ENCODE measurements around the gene ITGB3BP. TPM values are rescaled to one million over a fixed set of nuclear protein-coding genes. Genes with fewer than 3 reads are reported as not detected.

Gene ITGB3BP
- total RNA-seq, 1 experiment from 2014 or later: 31.9 TPM

DNA sequence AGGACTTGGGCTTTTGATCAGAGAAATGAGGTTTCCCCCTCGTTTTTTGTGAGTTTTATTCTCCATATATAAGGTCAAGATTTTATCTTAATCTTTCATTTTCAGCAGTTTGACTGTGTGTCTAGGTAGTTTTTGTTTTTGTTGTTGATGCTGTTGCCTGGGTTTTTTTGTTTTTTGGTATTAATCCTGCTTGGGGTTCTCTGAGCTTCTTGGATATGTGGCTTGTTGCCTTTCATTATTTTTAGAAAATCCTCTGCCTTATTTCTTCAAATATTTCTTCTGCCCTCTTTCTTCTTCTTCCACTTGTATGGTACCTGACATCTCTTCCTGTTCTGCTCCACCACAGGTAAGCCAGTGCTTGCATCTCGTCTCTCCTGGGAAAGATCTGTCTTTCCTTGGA, 25.3 kb upstream of the ITGB3BP start:
- H3K36me3 ChIP-seq (ENCODE audit: control insufficient read depth, insufficient read depth, low read length): no peaks in the 10 kb centered on the region
- intact Hi-C loops (cut with micrococcal nuclease; ENCODE audit: unreplicated experiment) (no loop called here), in situ Hi-C loops (cut with HindIII; ENCODE audit: low pct_unique_long_range_greater_than_20kb, low sequenced_read_pairs) (no loop called here)
- H3K9me3 ChIP-seq (ENCODE audit: control insufficient read depth, insufficient read depth, low read depth, low read length): no peaks in the 10 kb centered on the region
- BruUV-seq (replicated peaks): no TSS peak
- no peak for ATAC-seq
- no peak for TF ChIP-seq TCF7L2 (IDR thresholded peaks at IDR 0.05; ENCODE audit: low read depth, low read length)
- no peak for TF ChIP-seq SIN3A (IDR thresholded peaks at IDR 0.05; ENCODE audit: borderline replicate concordance, insufficient read depth, low read depth, low read length)
- no peak for TF ChIP-seq CTCF (IDR thresholded peaks at IDR 0.05)
- H3K4me1 ChIP-seq (ENCODE audit: control insufficient read depth, insufficient read depth, low read length): no peaks in the 10 kb centered on the region
- H3K4me3 ChIP-seq (ENCODE audit: low read depth in 2 of 2, low read length in 2 of 2): no peak overlapping the region
- CTCF ChIA-PET: no interaction called here
- POLR2A ChIA-PET: no interaction called here
- no peak overlapping the region for H3K27ac ChIP-seq (ENCODE audit: low read length)
- no peak for DNase-seq (ENCODE audit: low read depth, low spot score)
- no peaks in the 10 kb centered on the region for H3K27me3 ChIP-seq (ENCODE audit: control insufficient read depth, insufficient read depth, low read length)

DNA sequence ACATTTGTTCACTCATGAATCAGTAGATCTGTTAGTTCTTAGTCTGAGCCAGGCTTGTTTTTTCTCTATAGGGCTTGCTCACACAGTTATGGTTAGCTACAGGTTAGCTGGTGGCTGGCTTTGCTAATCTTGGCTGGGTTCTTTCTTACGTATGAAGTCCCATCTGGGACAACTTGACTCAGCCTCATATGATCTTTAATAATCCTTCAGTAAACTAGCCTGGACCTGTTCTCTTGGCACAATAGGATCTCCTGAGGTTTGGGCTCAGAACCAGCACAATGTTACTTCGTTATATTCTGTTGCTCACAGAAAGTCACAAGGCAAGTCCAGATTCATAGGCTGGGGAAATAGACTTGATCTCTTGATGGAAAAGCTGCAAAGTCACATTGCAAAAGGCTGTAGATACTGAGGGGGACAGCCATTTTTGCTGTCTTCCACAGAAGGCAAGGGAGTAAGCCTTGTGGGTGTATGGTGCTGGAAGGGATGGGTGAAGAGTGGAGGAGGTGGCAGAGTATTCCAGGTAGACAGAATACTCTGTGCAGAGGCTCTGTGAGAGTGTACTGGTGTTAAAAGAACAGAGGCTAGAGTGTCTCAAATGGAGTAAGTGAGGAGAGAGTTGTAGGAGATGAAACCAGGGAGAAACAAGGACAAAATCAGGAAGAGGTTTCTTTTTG, 24.7 kb upstream of the ITGB3BP start:
- intact Hi-C loops (cut with micrococcal nuclease; ENCODE audit: unreplicated experiment): no loop called here
- no peak for DNase-seq (ENCODE audit: low read depth, low spot score)
- BruUV-seq (replicated peaks): no TSS peak
- no peaks in the 10 kb centered on the region for H3K27me3 ChIP-seq (ENCODE audit: control insufficient read depth, insufficient read depth, low read length)
- H3K4me3 ChIP-seq (ENCODE audit: low read depth in 2 of 2, low read length in 2 of 2): no peak overlapping the region
- no peak for ATAC-seq
- H3K9me3 ChIP-seq (ENCODE audit: control insufficient read depth, insufficient read depth, low read depth, low read length): no peaks in the 10 kb centered on the region
- H3K27ac ChIP-seq (ENCODE audit: low read length): no peak overlapping the region
- no peaks in the 10 kb centered on the region for H3K4me1 ChIP-seq (ENCODE audit: control insufficient read depth, insufficient read depth, low read length)
- in situ Hi-C loops (cut with HindIII; ENCODE audit: low pct_unique_long_range_greater_than_20kb, low sequenced_read_pairs): no loop called here
- no peaks in the 10 kb centered on the region for H3K36me3 ChIP-seq (ENCODE audit: control insufficient read depth, insufficient read depth, low read length)
- no peak for TF ChIP-seq CTCF (IDR thresholded peaks at IDR 0.05)
- TF ChIP-seq TCF7L2 (IDR thresholded peaks at IDR 0.05; ENCODE audit: low read depth, low read length): no peak
- no peak for TF ChIP-seq SIN3A (IDR thresholded peaks at IDR 0.05; ENCODE audit: borderline replicate concordance, insufficient read depth, low read depth, low read length)
- no peak for TF ChIP-seq REST (IDR thresholded peaks at IDR 0.05; ENCODE audit: insufficient read depth in 1 of 2, low read depth in 2 of 2, low read length in 1 of 2)
- no peak for TF ChIP-seq POLR2AphosphoS5 (IDR thresholded peaks at IDR 0.05; ENCODE audit: low read depth, low read length)
- ChIA-PET POLR2A (no interaction called here), CTCF (no interaction called here)

Data from Panc1 (cell line).